ENCODE data around the gene KNDC1.

KNDC1 gene

DNA sequence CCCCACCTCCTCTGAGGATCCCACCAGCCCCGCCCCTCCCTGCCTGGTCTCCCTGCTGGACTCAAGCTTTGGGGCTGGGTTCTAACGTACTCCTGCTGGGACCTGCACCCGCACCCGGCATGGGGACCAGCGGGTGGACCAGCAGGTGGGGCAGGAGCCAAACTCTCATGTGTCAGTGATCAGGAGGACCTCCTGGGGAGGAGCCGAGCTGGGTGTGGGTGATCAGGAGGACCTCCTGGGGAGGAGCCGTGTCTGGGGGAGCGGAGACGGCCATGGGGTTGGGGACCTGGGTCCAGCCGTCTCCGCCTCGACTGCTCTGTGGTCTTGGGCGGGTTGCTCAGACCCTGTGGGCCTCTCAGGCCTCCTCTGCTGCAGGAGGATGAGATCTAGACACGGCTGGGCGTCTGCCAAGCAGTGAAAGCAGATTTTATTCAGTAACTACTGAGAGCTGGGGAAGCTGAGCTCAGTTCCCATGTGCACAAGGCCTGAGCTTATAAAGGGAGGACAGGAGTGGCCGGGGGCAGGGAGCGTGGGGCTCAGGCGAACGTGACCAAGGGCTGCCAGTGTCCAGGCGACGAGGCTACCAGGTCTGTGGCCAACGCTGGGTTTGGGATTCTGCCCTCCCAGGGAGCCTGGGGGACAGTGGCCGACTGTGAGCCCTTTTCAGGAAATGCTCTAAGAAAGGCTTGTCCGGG lies 36.3 kb downstream of the KNDC1 start:
- FAIRE-seq, result no peak

DNA sequence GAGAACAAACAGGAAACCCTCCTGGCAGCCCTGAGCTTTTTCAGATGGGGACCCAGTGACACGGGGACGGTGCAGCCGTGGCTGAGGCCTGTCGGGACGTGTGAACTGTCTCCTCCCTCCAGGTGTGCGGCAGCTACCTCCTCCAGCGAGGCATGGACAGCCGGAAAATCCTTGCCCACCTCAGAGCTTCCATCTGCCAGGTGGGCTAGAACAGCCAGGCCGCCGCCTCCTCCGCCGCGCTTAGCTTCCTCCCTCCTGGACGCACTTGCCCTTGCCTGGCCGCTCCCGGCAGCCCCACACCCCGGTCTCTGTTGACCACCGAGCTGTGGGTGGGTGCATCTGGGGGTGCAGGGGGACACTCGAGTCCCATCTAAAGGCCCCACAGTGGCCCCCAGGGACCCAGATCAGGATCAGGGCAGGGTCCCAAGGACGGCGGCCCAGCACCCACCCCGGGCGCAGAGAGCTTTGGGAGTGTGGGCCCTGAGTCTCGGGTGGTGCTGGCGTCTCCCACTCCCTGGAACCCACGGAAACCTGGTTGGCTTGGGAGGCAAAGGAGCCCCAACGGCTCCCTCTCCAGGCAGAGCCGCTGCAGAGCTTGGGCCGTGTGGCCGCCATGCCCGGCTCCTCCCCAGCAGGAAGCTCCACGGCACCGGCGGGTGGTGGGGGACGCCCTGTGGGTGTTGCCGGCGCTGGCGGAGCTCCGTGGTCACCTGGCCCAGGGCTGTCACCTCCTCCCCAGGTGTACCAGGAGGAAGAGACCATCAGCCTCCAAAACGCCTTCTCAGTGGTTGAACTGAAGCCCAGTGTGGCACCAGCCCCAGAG lies 37.1 kb downstream of the KNDC1 start:
- FAIRE-seq, result no peak

DNA sequence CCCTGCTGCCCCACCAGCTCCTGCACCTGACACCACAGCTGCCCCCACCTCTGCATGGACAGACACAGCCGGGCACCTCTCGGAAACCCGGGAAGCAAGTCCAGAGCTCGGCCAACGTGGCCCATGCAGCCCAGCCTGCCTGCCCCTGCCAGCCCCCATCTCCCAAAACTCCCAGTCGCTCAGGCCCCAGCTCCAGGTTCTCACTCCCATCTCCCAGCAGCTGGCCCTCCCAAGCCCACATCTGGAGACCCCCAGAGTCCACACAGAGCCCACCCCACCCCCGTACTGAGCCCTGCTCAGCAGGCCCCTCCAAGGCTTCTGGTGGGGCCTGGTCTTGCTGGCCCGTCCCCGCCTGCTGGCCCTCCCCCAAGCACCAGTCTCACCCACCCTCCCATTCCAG lies 37.8 kb downstream of the KNDC1 start:
- no peak for FAIRE-seq

DNA sequence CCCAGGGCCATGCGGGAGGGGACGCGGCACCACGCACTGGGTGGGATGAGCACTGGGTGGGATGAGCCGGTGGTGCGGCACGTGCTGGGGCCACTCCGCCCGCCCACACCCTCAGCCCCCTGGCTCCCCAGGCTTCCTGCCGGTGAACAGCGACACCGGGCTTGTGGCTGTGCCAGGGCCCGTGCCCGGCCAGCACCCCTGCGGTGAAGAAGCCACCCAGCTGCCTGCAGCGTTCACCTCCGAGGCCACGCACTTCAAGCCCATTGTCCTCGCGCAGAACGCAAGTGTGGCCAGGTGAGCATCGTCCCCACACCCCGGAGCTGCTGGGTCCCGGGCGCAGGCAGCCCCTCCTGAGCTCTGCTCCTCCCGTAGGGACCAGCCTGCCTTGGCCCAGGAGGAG lies 38.2 kb downstream of the KNDC1 start:
- no peak for FAIRE-seq

DNA sequence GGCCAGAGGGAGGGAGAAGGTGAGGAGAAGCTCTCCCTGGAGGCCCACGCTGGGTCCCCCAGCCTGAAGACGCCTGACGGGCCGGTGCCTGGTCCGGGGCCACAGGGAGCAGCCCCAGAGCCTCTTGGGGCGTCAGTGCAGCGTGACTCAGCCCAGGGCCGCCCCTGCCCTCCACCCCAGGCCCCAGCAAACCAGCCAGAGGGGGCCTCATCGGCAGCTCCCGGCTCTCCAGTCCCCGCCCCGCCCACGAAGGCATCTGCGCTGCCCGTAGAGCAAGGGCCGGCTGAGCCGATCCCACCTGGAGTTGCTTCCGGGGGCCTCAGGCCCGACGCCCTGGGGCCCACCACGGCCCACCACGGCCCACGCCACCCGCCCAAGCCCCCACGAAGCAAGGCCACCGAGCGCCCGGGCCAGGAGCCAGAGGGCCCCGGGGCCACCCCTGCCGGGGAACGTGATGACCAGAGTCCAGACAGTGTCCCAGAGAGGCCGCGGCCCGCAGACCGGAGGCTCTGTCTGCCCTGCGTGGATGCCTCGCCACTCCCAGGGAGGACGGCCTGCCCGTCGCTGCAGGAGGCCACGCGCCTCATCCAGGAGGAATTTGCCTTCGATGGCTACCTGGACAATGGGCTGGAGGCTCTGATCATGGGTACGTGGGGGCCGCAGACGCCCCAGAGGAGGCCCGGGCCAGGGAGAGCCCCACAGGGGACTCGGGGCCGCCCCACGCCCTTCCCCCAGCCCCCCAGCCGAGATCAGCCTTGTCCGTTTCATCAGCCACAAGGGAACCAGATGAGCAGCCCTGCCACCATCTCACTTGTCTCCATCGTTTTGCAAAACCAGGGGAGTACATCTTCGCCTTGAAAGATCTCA lies 38.8 kb downstream of the KNDC1 start:
- FAIRE-seq, result no peak

DNA sequence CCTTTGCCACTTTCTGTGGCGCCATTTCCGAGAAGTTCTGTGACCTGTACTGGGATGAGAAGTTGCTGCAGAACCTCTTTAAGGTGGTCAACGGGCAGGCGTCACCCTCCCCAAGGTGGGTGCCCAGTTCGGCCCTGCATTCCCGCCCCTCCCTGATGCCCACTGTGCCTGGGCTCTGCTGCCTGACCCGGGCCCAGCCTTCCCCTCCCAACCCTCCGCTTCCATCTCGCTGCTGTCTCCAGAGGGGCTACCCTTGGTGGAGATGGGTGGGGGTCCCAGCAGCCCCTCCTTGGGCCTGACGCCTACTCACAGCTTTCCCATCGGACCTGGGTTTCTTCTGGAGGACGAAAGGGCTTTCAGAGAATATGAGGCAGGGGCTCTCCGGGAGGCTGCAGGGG lies 39.5 kb downstream of the KNDC1 start:
- no peak for FAIRE-seq

DNA sequence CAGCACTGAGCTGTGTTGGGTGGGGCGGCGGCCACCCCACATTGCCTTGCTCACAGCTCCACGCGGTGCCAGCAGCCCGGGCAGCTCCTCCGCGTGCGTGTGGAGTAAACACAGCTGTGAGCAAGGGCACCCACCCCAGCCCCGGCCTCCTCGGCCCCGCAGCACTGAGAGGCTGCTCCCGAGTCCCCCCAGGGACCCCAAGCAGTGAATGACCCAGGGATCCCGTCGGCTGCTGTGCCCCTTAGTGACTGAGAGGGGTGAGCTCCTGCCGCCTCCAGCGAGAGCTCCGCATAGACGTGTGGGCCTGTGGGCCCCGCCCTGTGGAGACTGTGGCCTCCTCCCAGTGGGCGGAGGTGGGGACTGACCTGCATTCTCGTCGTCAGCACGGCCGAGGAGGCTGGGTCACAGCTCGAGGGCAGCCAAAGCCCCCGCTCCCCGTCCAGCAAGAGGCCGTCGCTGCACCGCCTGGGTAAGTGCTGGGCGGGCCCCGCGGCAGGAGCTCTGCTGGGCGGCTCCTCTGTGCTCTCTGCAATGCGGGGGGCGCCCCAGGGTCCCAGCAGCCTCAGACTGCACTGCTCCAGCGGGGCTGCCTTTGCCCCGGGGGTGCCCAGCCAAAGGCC lies 40.1 kb downstream of the KNDC1 start:
- FAIRE-seq, result no peak

DNA sequence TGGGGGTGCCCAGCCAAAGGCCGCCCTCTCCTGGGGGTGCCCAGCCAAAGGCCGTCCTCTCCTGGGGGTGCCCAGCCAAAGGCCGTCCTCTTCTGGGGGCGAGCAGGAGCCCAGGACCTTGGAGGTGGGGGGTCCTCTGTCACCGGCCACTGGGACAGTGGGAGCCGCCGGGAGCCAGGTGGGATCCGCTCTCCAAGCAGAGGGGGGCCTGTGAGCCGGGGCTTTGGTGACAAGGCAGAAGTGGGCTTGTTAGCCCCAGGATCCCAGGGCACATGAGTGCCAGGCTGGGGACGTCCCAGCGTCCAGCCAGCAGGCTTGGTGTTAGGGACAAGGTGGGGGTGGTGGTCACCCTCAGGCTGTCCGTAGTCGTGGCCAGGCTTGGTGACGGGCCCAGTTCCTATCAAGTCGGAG lies 40.6 kb downstream of the KNDC1 start:
- FAIRE-seq, result no peak

DNA sequence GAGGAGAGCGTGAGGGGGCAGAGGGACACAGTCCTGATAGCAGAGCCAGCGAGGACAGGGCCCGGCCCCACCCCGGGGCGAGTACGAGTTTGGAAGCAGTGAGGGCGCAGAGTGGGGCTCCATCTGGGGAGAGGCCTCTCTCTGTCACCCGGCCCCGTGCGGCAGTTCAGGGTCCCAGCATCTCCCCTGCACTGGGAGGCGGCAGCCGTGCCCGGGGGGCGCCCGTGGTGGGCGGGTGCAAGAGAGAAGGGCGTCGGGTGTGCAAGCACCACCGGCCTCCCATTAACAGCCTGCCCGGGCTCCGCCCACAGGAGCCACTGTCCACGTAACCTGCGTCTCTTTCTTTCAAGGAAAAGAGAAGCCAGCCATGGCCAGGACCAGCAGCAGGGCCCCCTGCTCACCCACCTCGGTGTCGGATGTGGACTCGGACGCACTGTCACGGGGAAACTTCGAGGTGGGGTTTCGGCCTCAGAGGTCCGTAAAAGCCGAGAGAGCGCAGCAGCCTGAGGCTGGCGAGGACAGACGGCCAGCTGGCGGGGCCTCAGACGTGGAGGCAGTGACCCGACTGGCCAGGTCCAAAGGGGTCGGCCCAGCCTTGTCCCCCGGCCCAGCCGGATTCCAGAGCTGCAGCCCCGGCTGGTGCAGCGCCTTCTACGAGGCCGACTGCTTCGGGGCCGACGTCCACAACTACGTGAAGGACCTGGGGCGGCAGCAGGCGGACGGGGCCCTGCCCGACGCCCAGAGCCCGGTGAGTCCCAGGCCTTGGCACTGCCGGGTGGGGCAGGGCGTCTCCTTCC lies 41.3 kb downstream of the KNDC1 start:
- FAIRE-seq, result no peak

DNA sequence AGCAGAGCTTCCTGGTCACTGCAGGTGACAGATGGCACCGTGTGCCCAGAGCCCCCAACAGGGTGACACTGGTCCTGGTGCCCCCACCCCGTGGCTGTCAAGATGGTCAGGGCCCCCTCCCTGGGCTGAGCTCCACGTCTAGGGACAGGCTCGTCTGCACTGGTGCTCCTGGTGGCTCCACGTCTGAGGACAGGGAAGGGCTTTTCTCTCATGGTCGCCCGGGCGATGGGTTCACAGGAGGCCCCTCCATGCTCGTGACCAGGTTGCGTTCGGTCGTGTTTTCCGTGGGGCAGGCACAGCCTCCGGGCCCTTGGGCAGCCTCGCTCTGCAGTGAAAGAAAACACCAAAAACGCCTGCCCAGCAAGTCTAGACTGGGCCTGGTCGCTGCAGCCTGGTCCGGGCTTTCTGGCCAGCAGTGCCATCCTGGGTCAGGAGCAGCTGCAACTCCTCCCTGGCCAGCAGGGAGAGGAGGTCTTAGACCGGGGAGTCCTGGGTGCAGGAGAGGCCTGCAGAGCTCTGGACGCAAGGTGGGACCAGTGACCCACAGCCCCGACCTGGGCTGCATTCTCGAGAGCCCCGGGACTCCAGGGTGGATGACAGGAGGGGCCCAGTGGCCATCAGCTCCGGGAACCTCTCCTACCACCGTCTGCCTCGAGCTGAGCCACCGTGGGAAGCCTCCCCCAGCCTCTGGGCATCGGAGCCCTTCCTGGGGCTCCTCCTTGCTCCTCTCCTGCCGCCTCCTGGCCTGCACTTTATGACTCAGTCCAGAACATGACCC lies 42.1 kb downstream of the KNDC1 start:
- FAIRE-seq, result no peak

DNA sequence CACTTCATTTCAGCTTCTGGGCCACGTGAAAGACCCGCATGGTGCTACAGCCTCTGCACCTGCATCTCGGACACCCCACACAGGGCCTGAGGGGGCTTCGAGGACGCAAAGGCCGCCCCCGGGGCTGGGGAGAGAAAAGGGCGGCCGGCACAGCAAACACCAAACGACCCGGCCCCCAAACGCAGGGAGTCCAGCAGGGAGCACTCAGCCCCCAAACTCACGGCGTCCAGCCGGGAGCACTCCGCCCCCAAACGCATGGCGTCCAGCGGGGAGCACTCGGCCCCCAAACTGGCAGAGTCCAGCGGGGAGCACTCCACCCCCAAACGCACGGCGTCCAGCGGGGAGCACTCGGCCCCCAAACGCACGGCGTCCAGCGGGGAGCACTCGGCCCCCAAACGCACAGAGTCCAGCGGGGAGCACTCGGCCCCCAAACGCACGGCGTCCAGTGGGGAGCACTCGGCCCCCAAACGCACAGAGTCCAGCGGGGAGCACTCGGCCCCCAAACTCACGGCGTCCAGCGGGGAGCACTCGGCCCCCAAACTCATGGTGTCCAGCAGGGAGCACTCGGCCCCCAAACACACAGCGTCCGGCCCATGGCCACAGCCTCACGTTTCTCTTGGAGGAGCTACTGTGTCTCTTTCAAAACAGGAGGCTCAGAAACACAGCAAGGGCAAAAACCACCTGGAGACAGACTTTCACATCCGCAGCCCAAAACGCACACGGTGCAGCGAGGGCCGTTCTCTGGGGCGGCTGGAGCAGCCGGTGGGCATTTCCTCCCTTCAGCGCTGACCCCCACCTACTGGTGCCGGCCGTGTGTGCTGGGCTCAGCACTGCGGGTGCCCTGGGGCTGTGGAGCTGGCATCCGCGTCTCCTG lies 43.0 kb downstream of the KNDC1 start:
- no peak for FAIRE-seq

DNA sequence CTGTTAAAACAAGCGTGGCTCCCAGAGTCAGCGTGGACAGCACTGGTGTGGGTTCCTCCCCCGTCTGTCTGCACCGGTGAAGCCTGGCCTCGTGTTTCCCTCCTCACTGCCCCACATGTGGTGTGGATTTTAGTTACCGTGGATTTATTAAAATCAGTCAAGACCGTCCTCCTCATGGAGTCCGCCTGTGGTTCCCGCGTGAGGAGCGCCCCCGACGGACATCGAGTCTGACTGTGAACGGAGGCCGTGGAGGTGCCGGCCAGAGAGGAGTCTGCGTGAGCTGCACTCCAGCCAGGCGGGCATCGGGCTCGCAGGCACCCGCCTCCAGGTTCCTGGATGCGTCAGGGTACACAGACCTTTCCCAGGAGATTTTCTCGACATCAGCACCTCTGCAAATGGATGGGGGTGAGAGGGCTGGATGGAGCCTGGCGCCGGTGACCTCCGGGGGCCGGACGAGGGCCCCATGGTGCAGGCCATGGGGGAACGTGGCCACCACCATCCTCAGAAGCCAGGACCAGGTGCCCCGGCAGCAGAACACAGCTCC lies 43.7 kb downstream of the KNDC1 start:
- FAIRE-seq, result no peak

DNA sequence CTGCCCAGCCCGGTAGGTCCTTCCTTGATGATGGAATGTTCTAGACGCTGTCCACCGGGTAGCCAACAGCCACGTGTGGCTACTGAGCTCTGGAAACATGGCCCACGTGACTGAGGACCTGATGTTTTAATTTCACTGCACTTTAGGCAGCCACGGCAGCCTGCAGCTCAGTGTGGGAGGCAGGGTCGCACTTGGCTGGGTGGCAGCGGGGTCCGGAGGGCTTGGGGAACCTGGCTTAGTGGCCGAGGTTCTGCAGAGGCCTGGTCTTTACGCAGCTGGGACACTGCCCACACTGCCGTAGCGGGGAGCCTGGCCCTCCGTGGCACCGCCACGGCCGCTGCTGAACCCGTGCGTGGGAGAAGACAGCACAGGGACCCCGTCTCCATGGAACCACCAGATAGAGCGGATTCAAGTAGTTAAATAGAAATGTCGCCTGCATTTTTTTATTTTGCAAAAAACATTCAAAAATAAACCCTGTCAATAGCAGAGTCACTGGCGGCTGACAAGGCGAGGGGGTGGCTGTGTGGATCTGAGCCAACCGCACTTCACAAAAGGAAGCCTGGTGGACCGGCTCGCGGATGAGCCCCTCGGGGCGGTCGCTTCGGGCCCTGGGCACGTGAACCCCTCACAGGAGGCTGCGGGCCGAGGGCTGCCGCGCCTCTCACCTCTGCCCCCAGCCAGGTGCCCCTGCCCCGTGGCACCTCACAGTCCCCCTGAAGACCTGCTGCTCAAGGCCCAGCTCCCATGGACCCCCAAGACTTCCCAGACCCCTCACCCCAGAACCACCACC lies 44.4 kb downstream of the KNDC1 start:
- no peak for FAIRE-seq

DNA sequence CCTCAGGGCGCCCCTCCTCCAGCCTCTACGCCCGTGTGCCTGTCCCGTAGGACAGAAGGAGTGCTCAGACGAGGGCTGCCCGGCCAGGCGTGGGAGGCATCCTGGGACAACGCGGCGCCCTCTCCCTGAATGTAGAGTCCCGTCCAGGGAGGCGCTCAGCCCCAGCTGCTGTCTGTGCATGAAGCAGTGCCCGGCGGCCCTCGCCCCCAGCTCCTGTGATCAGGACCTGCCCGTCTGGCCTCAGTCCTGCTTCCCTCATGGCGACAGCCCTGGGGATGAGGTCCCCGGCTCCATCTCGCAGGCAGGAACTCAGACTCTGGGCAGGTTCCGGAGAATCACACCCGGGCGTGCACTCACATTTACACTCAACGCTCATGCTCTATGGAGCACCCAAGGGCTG lies 45.1 kb downstream of the KNDC1 start:
- FAIRE-seq, result no peak

DNA sequence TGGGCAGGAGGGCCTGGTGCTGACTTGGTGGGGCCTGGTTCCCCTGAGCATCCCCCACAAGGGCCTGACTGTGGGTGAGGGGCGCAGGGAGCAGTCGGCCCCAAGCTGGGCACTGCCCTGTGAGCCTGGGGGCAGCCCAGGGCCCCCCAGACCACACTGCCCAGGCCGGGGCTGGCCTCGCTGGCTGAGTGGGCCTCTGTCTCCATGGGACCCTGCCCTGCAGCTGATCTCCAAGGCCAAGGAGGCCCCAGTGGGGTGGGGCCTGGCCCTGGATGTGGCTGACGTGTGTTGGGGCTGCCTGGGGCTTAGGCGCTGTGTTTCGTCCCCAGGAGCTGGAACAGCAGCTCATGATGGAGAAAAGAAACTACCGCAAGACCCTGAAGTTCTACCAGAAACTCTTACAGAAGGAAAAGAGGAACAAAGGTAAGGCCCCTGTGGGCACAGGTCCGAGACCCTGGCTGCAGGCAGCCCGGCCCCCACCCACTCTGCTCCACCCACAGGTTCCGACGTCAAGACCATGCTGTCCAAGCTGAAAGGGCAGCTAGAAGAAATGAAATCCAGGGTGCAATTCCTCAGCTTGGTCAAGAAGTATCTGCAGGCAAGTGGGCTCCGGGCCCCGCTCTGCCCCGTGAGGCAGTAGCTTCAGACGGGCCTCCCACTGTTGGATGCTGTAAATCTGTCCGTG lies 46.5 kb downstream of the KNDC1 start:
- no peak for FAIRE-seq

DNA sequence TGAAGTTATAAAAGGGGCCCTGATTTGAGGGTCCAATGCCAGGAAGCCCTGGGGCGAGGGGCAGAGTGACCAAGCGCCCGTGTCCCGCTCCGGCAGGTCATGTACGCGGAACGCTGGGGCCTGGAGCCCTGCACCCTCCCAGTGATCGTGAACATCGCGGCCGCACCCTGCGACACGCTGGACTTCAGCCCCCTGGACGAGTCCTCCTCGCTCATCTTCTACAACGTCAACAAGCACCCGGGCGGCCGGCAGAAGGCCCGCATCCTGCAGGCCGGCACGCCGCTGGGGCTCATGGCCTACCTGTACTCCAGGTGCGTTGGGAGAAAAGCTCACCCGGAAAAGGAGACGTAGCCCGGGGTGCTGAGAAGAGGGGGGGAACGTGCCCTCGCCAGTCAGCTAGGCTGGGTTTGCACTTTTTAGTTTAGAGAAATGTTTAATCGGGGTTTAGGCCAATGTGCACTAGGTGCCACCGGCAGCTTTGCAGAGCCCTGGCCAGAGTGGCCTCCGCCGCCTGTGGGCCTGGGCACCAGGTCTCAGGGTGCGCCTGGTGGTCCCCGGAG lies 47.1 kb downstream of the KNDC1 start:
- FAIRE-seq, result no peak

DNA sequence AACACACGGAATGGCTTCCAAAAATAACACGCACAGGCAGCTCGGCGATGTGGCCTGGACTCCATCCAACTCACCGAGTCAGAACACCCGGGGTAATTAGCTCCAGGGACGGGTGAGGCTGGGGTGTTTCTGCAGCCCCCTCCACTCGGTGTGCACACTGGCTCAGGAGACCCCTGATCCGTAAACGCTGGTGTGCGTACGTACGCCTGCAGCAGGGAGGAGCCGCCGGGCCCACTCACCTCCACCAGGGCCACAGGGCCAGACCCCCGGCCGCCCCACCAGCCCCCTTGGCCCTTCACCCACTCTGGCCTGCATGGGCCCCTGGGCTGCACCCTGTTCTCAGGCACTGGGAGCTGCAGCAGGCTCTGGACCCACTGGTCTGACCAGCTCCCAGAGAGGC lies 47.6 kb downstream of the KNDC1 start:
- no peak for FAIRE-seq

DNA sequence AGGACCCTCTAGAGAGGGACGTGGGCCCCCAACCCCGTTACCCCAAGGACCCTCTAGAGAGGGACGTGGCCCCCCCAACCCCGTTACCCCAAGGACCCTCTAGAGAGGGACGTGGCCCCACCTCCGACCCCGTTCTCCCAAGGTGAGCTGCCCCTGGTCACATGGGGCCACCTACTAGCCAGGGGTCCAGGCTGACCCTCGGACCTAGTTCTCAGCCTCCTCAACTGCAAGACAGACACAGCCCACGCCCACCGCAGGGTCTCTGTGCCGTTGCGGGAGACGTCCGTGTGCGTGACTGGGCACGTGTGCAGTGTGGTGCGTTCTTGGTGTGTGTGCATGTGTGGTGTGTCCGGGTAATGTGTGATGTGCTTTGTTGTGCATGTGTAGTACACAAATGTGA lies 48.4 kb downstream of the KNDC1 start:
- FAIRE-seq, result no peak
